ENCODE data around the gene HOXA11.

The HOXA11 gene

DNA sequence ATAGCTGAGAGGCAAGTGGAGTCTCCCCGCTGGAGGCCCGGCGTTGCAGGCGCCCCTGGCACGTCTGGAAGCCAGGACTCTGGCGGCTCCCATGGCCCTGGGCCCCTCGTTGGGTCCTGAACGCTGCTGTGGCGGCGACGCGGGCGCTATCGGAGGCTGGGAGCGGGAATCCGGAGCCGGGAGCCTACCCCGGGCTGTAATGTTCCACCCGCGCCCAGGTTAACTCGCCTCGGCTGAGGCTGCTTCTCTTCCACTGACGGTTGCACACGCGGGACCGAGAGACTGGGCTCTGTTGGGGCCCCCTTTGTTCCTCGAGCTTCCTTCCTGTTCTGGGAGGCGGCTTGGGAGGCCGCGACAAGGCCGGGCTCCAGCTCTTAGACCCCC lies 40.3 kb downstream of the HOXA11 start:
- no peak for DNase-seq

DNA sequence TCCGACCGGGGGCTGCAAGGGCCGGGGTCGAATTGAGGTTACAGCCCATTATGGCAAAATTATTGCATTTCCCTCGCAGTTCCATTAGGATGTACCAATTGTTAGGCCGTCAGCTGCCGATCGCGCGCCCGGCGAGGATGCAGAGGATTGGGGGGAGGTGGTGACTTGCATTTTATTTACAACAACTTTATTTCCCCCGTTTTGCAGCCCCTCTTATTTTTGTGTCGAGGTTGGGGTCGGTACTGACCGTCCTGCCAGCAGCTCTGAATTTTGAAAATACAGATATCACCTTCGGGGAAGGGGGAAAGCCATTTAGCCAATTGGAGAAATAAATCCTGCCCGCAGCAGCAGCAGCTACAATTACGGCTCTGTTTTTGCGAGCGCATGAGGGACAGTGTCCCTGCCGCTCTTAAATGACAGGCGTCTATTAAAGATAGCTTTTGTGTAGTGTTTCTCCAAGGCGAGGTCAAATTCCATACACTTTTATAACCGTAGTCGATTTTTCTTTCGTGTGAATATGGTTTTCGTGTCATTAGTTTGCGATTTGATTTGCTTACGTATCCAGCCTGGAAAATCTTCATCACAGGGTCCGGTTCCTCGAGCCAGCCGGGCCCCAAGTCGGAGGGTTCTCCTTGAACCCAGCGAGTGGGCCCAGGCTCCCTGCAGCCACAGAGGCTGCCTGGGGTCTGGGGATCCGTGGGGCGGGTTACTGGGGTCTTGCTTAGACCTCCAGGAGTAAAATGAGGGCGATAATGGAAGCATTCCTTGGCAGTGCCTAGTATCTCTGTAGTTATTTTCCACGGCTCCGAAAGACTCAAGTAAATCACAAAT lies 40.9 kb downstream of the HOXA11 start:
- no peak for DNase-seq

DNA sequence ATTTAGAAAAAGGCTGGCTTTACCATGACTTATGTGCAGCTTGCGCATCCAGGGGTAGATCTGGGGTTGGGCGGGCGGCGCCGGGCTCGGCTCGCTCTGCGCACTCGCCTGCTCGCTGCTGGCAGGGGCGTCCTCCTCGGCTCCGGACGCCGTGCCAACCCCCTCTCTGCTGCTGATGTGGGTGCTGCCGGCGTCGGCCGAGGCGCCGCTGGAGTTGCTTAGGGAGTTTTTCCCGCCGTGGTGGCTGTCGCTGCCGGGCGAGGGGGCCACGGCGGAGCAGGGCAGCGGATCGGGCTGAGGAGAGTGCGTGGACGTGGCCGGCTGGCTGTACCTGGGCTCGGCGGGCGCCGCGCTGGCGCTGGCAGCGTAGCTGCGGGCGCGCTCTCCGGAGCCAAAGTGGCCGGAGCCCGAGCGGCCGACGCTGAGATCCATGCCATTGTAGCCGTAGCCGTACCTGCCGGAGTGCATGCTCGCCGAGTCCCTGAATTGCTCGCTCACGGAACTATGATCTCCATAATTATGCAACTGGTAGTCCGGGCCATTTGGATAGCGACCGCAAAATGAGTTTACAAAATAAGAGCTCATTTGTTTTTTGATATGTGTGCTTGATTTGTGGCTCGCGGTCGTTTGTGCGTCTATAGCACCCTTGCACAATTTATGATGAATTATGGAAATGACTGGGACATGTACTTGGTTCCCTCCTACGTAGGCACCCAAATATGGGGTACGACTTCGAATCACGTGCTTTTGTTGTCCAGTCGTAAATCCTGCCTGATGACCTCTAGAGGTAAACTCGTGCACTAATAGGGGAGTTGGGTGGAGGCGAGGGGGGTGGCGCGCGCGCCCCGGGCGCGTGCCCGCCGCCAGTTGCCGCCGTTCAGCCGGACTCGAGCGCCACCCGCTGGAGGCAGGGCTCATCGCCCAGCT lies 41.7 kb downstream of the HOXA11 start, which contains the start of gene HOXA5:
HOXA5 (minus strand) TSS at position 659 of the 927 bp plus-strand sequence; CDS start at position 585, 74 bp downstream.
- peak; percentile 100 for DNase-seq

DNA sequence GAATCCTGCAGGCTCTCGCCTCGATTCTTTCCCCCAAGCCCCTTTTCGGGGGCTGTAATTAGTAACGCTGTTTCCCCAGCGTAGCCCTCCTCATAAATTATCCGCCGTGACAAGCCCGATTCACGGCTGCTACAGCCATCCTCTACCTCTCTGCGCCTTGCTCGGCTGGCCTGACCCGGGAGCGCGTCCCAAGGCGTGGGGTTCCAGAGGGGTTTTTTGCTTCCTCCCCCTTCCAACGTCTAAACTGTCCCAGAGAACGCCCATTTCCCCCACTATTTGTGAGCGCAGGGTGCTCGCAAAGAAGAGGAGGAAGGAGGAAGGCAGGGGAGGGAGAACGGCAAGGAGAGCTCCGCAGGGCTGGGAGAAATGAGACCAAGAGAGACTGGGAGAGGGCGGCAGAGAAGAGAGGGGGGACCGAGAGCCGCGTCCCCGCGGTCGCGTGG lies 42.4 kb downstream of the HOXA11 start:
- DNase-seq: peak; percentile 26

DNA sequence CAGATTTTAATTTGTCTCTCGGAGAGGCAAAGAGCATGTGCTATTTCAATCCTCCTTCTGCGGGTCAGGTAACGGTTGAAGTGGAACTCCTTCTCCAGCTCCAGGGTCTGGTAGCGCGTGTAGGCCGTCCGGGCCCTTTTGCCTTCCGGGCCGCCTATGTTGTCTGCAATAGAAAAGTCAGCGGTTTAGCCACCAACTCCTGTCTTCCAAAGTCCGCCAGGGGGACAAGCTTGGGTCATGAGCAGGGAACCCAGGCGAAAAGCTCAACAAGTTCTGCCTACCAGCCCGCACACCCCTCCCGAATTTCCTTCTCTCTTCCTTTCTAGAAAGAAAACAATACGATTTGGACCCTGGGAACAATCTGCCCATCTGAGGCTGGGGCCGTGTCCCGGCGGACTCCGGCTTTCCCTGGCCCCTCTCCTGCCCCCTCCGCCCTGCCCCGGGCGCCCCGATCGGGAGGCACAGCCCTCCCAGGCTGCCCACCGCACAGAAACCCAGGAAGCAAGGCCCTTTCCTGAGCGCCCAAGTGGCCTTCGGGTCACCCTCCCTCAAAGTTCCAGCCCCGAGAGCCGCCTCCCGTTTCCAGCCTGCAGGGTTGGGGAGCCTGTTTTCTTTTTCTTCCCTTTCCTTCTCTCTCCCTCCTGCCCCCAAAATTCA lies 43.0 kb downstream of the HOXA11 start:
- DNase-seq: peak; percentile 56

DNA sequence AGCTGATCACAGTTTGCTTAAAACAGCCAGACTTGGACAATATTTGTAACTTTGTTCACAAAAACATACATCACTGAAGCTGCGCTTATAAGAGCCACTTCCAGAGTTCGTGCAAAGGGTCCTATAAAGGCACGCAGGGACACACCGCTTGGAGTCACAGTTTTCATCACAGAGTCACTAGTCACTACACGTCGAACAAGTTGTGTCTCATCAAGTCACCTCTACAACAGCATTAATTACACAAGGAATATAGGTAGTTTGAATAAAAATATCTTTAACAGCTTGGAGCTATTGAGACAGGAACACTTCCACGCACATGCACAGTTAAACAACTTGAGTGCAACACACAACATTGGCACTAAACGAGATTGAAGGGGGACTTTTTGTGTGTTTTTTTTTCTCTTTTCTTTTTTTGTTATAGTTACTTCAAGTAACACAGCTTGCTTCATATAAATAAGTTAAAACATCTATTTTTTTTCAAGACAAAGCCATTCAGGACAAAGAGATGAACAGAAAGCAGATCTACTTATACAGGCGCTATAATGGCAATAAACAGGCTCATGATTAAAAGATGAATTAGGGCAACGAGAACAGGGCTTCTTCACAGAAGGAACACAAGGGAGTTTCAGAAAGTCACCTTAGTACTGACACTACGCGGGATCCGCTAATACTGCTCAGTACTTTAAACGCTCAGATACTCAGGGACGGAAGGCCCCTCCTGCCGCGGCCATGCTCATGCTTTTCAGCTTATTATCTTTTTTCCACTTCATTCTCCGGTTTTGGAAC lies 43.7 kb downstream of the HOXA11 start:
- DNase-seq: no peak

DNA sequence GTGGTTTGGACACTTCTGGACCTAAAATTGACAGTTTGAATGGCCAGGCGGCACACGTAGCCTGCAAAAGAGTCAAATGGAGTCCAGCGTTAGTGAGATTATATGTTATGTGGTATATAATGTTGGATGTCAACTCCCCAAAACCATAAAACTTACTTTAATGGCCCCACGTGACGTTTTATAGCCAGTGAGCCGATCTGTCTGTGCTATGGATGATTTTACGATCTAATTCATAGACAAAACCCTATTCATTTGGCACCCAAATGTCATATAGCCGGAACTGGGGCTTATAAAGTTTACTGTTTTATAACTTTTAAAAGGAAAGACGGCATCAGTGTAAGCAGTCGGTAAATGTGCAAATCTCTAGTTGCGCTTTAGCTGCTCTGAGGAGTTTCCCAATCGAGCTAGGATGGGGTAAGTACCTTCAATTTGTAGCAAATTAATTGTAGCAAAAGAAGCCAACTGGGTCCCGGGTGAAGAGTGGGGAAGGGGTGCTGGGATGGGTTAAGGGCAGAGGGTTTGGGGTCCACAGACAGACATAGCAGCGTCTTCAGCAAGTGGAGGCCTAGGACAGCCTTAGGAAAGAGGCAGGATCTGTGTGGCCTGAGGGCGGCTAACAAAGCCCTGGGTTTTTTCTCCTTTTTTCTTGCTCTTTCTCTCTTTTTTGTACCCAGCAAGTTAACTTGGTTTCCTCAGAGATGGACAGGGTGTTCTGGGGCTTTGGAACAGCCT lies 44.7 kb downstream of the HOXA11 start:
- no peak for DNase-seq

DNA sequence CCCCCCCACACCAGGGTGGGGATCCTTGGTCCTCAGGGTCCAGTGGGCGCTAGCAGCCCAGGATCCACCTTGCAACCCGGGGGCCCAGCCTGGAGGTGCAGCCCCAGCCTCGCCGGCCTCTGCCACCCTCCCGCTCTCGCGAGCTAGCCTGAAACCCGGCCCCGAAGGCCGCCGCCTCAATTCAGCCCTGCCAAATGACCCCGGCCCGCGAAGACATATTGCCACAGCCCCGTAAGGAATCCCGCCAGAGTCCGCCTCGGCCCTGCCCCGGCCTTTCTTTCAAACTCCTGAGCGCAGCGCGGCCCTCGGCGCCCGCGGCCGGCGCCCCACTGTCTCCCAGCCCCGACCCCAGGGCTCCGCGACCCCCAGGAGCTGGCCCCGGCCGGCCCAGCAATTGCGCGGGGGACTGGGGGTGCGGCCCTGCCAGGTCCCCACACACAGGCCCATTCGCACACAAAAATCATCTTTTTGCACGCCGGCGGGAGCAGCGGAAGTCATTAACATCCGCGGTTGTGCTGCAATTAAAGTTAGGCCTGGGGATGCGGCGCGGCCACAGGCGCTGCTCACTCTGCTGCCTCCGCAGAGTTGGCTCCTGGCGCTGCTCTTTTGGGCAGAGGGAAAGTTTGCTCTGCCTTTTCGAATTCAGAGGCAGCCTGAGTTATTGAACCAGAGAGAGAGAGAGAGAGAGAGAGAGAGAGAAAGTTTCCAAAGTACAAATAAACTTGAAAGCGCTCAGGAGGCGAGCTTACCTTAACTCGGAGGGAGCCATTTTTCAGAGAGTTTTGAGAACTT lies 45.5 kb downstream of the HOXA11 start:
- DNase-seq: no peak

DNA sequence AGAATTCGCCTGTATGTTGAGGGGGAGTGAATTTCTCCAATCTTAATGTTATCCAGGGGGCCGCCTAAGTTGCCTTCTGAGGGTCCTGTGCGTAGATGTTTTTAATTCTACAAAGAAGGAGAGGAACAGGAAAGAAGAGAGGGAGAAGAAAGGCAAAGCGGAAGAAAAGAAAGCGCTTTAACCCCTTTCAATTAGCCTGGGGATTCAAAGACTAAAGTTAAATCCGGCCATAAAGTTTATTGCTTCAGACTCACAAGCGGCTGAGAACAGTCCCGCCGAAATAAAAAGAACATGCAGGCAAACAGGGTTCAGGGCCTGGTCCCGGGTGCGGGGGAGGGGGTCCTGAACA lies 46.1 kb downstream of the HOXA11 start:
- DNase-seq: no peak

DNA sequence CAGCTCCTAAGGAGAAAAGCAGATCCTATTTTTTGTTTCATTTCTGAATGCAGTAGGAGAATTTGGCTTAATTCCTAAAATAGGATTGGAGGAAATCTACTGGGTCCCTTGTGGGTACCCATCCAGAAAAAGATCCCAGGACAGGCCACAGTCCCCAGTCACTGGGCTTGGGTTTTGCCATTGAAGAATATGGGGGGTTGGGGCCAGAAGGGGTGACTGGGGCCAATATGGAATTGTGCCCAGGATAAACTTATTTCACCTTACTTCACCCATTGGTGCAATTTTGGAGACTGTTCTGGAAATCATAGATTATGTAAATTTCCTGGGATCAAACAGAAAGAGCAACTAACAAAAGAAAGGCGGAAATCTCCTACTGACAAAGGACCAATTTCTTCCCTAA lies 46.6 kb downstream of the HOXA11 start:
- no peak for DNase-seq

DNA sequence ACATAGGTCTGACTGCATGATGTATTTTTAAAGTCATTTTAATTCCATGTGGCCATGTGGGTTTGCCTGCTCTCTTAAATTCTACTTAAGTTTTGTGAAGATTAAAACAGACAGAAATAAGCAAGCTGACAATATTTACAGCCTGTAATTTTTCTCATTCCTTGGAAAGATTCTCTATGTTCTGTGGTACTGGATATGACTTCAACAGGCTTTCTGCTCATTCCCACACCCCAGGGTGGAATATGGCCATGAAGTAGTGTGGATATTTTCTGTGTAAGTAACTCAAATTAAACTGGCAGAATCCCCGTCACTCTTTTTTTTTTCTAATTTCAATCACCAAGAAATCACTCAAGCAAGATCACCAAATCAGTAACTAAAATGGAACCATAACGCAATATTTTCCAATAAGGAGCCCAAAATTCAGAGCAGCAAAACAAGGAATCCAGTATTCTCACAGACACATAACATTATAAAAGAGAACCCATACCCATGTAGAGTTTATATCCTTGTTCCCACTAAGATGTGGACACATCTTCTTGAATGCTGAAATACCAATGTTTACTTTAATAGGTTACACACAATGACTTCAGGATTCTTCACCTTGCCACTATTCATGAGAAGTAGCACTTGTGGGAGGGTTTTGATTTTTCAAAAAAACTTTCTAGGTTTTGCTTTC lies 47.3 kb downstream of the HOXA11 start:
- DNase-seq: no peak

DNA sequence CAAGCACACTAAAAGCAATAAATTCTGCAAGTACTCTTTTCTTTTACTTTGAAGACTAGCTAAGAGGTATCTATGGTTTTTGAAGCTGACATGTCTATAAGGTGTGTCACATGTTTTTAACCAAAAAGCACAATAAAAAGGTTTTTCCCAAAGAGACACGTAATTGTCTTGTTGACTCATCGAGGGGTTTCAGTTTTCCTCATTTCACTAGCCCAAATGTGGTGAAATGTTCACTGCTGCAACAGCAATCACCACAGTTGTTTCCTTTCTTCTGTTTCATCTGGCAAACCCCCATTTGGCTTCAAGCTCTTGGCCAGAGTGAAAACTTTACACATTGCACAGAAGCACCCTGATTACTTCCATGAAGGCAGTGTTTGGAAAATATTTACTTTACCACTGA lies 50.6 kb downstream of the HOXA11 start:
- DNase-seq: peak; percentile 91

DNA sequence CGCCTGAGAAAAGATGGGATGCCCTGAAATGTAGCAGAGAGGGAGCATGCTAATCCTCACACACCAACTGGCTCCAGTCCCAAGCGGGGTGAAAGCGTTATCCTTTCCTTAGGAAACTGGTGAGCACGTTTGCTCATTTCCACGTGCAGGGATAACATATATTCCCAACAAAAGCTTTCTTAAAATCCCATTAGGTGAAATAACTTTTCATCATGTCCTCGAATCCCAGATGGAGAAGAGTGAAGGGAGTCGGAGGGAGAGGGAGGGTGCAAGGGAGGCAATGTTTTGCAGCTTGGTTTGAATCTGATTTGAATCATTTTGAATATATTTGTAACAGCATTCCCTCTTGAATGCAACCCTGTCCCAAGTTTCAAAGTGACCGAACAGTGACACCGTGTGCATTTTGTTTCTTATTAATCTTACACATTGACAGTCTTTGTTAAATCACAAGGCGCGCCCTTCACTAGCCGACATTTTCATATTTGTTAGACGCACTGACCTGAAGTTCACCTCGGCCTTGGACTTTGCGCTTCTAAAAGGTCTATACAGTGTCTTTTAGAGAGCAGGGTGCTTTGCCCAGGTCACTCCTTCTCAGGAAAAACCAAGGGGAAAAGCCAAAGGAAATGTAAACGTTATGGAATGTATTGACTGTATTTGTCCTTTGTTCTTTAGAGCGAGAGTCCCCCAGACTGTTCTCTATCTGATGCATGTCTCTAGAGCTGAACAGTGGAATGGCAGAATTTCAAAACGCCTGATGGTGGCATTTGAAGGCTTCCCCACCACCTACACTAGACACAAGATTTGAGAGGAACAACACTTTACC lies 51.4 kb downstream of the HOXA11 start:
- no peak for DNase-seq

DNA sequence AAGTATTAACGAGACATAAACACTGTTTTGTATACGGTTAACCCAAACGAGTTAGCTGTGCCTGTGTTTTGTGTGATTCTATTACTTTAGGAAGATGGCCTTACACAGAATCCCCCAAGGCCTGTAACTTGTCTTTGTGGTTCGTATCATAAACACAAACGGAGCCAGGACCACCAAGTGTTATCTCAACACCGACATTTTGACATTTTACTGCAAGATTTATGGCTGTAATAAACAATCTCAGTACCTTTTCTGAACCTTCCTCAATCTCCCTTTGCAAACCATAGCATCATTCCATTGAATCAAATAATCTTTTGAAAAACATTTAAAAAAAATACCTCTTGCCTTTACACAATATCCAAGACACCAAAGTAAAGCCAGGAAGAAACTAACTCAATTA lies 52.1 kb downstream of the HOXA11 start:
- no peak for DNase-seq

DNA sequence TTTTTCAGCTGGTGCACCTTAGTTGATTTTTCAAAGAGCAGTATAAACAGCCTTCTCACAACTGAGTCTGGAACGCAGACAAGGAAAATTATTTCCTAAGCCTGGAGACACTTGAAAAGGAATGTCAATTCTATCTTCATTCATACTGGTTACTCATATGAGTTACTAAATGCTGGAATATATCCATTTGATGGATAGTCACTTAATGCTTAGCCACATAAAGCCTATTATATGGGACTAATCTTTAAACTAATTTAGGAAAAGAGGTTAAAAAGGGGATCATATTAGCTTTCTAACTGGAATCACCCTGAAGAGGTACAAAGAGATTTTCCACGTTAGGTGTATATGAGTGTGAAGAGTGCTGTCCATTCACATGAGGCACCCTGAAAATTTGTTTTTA lies 52.8 kb downstream of the HOXA11 start:
- no peak for DNase-seq

DNA sequence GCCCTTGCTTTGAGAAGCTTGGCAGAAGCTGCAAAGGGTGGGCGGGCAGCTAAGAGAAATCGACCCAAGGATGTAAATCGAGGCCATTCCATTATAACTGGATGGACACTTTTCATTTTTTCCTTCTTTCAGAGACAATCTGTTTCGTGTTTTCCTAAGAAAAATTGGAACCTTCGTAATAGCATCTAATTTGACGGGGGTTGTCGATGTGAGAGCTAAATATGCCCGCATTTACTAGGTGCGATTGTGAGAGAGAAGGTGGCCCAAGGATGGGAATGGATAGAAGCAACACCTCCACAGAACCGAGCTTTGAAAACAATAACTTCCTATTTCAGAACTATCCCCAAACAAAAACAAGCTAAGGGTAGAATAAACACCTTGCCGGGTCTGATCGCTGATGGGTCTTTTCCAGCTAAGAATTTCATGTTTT lies 53.6 kb downstream of the HOXA11 start:
- no peak for DNase-seq

Measured in NCI-H226 (cell line).